ENCODE data around the gene ATP5F1A.
"Not testable (repeated sequence)": the region's sequence is repeated elsewhere in the genome, so short reads cannot be mapped to it uniquely, and the experiment has no call there.

ATP5F1A gene

GRCh38 chr18:46072959-46073358 is 25.1 kb downstream of the ATP5F1A start:
- no peak for DNase-seq

GRCh38 chr18:46072376-46072867 is 25.7 kb downstream of the ATP5F1A start:
- no peak for DNase-seq

- DNase-seq = peak; percentile 39
These were observed 26.3 kb downstream of the ATP5F1A start, which contains the start of gene PSTPIP2 for GRCh38 chr18:46071653-46072375. Gene PSTPIP2 (minus strand): TSS chr18:46072260. CDS start chr18:46072188, 72 bp downstream.

GRCh38 chr18:46070815-46071652 is 27.1 kb downstream of the ATP5F1A start:
- no peak for DNase-seq

- no peak for DNase-seq
These were observed 27.9 kb downstream of the ATP5F1A start for GRCh38 chr18:46070232-46070631.

GRCh38 chr18:46069524-46069923 is 28.6 kb downstream of the ATP5F1A start:
- no peak for DNase-seq

GRCh38 chr18:46068763-46069162 is 29.3 kb downstream of the ATP5F1A start:
- DNase-seq = no peak

- DNase-seq = no peak
These were observed 30.6 kb downstream of the ATP5F1A start for GRCh38 chr18:46067438-46068007.

- no peak for DNase-seq
These were observed 35.3 kb downstream of the ATP5F1A start for GRCh38 chr18:46062781-46063180.

GRCh38 chr18:46061796-46062195 is 36.3 kb downstream of the ATP5F1A start:
- no peak for DNase-seq

GRCh38 chr18:46061387-46061786 is 36.7 kb downstream of the ATP5F1A start:
- no peak for DNase-seq

GRCh38 chr18:46060359-46060841 is 37.7 kb downstream of the ATP5F1A start:
- no peak for DNase-seq

- no peak for DNase-seq
These were observed 42.3 kb downstream of the ATP5F1A start for GRCh38 chr18:46055838-46056230.

- DNase-seq = no peak
These were observed 42.9 kb downstream of the ATP5F1A start for GRCh38 chr18:46054956-46055837.

- no peak for DNase-seq
These were observed 44.6 kb downstream of the ATP5F1A start for GRCh38 chr18:46053368-46054095.

GRCh38 chr18:46051731-46052461 is 46.2 kb downstream of the ATP5F1A start:
- peak; percentile 50 for DNase-seq

- no peak for DNase-seq
These were observed 47.8 kb downstream of the ATP5F1A start for GRCh38 chr18:46050268-46050667.

GRCh38 chr18:46048641-46049040 is 49.5 kb downstream of the ATP5F1A start:
- no peak for DNase-seq

- not testable (repeated sequence) for DNase-seq
These were observed 50.7 kb downstream of the ATP5F1A start for GRCh38 chr18:46047369-46047768.

- no peak for DNase-seq
These were observed 51.4 kb downstream of the ATP5F1A start for GRCh38 chr18:46046688-46047087.

- no peak for DNase-seq
These were observed 52.0 kb downstream of the ATP5F1A start for GRCh38 chr18:46046126-46046525.

Measured in NCI-H226 (cell line).